Hepatocyte (in vitro differentiated cells): Measurements from ENCODE around the gene SLC7A14.

Source experiments
- EZH2 ChIP-seq: fragments of 200-600 bp; sonication (generic); IDR thresholded peaks from 2 replicates; pipeline ENCODE4 v1.6.1; 2016; ENCODE audit warnings: antibody characterized with exemption, mild to moderate bottlenecking, borderline replicate concordance
- EZH2phosphoT487 ChIP-seq: fragments of 200-600 bp; sonication (generic); IDR thresholded peaks from one replicate; pipeline ENCODE4 v1.6.1; 2018; ENCODE audit warnings: antibody characterized with exemption, mild to moderate bottlenecking, low read depth, moderate library complexity; ENCODE audit not compliant: unreplicated experiment, severe bottlenecking
- TF ChIP-seq, protein P1 (sequence below): fragments of 200-600 bp; sonication (generic); IDR thresholded peaks from 2 replicates; pipeline ENCODE4 v1.5.1; 2016; ENCODE audit warnings: antibody characterized with exemption, mild to moderate bottlenecking; ENCODE audit not compliant: poor library complexity

DNA sequence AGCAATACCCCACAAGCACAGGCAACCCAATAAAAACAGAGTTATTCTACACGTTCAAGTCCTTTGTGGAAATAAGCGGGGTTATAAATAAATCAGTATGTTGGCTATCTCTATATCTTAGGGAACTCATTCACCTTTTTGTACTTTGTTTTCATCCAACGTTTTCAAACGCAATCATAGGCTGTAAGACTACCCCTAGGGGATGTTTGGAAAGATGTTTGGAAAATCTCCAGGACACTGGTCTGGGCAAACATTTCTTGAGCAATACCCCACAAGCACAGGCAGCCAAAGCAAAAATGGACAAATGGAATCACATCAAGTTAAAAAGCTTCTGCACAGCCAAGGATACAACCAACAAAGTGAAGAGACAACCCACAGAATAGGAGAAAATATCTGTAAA is 97.1 kb downstream of the SLC7A14 start:
- TF ChIP-seq EZH2: no peak
- TF ChIP-seq, protein P1, sequence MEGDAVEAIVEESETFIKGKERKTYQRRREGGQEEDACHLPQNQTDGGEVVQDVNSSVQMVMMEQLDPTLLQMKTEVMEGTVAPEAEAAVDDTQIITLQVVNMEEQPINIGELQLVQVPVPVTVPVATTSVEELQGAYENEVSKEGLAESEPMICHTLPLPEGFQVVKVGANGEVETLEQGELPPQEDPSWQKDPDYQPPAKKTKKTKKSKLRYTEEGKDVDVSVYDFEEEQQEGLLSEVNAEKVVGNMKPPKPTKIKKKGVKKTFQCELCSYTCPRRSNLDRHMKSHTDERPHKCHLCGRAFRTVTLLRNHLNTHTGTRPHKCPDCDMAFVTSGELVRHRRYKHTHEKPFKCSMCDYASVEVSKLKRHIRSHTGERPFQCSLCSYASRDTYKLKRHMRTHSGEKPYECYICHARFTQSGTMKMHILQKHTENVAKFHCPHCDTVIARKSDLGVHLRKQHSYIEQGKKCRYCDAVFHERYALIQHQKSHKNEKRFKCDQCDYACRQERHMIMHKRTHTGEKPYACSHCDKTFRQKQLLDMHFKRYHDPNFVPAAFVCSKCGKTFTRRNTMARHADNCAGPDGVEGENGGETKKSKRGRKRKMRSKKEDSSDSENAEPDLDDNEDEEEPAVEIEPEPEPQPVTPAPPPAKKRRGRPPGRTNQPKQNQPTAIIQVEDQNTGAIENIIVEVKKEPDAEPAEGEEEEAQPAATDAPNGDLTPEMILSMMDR: no peak
- TF ChIP-seq EZH2phosphoT487: no peak
